HepG2 (cell line): ENCODE results near the gene RFPL4AL1. TPM values are rescaled to one million over a fixed set of nuclear protein-coding genes. Genes with fewer than 3 reads are reported as not detected.

Source experiments
- ATAC-seq: fragments of 200-7000 bp; cut with Tn5 transposase; 3 replicates; pipeline ENCODE4 v1.9.1; 2020; ENCODE audit warnings: mild to moderate bottlenecking, moderate library complexity
- BruUV-seq: library from RNA; stranded (reverse); fragments of 400-500 nt; replicated peaks from 2 replicates; lab custom pipeline; 2021; lab: Mats Ljungman, UMichigan
- CTCF ChIA-PET: fragments of 300-600 bp; formaldehyde crosslinking; extraction: SDS; loops from one replicate; lab custom pipeline; 2021; ENCODE audit warnings: low total read pairs, inconsistent platforms, low intra/inter-chr PET ratio; lab: Yijun Ruan, JAX
- POLR2A ChIA-PET: fragments of 350-600 bp; sonication (Branson Sonifier 250); formaldehyde crosslinking; loops from one replicate; lab custom pipeline; 2020; ENCODE audit warnings: antibody characterized with exemption, inconsistent platforms; lab: Yijun Ruan, JAX
- DNase-seq: peaks from one replicate; pipeline ENCODE4 v3.0.0-alpha.2; 2015; ENCODE audit warnings: low spot score
- FAIRE-seq: peaks from 3 replicates; lab custom pipeline; 2011; peaks lifted over from hg19 to GRCh38; lab: Jason Lieb, UNC
- H2AFZ ChIP-seq: one replicate; pipeline ENCODE4 v1.6.1; 2011; ENCODE audit warnings: low read length, inconsistent platforms
- H3K27ac ChIP-seq: fragments of 300-600 bp; 3 replicates; pipeline ENCODE4 v1.8.0; 2011; ENCODE audit warnings: mixed run types, mild to moderate bottlenecking, mixed read lengths, low read length, inconsistent platforms; ENCODE audit not compliant: insufficient read depth; ENCODE audit errors: extremely low read length
- H3K27me3 ChIP-seq, 2 experiments: fragments of 200-600 bp in 1 of 2; 2 replicates in 1 of 2; 3 replicates in 1 of 2; pipeline versions ENCODE4 v1.6.0 to v1.8.0; 2011; ENCODE audit warnings: low read length in 2 of 2, mild to moderate bottlenecking in 2 of 2, moderate library complexity in 2 of 2, inconsistent platforms in 1 of 2; ENCODE audit not compliant: insufficient read depth in 2 of 2, control insufficient read depth in 1 of 2
- H3K36me3 ChIP-seq, 2 experiments: fragments of 200-600 bp in 1 of 2; replicated peaks in 1 of 2; 2 replicates in 1 of 2; 3 replicates in 1 of 2; pipeline versions ENCODE4 v1.5.1 to v1.8.0; 2011; ENCODE audit warnings: low read length in 2 of 2, inconsistent platforms in 1 of 2; ENCODE audit not compliant: insufficient read depth in 2 of 2, control insufficient read depth in 1 of 2
- H3K4me1 ChIP-seq: 2 replicates; pipeline ENCODE4 v1.5.1; 2012; ENCODE audit warnings: low read length, inconsistent platforms; ENCODE audit not compliant: insufficient read depth
- H3K4me2 ChIP-seq: 2 replicates; pipeline ENCODE4 v1.6.0; 2011; ENCODE audit warnings: low read depth, low read length, inconsistent platforms
- H3K4me3 ChIP-seq, 3 experiments: fragments of 200-600 bp in 1 of 3; sonication (generic), shearing (Covaris generic) in 1 of 3; replicated peaks in 1 of 3; 2 replicates each; pipeline ENCODE4 v1.5.1; 2011 to 2016; ENCODE audit warnings: low read length in 3 of 3, inconsistent platforms in 2 of 3, low read depth in 2 of 3, mild to moderate bottlenecking in 2 of 3, control low read depth in 1 of 3, mixed read lengths in 1 of 3; ENCODE audit not compliant: insufficient read depth in 1 of 3
- H3K79me2 ChIP-seq: one replicate; pipeline ENCODE4 v1.6.1; 2011; ENCODE audit warnings: low read length, inconsistent platforms; ENCODE audit not compliant: insufficient read depth
- H3K9ac ChIP-seq: 2 replicates; pipeline ENCODE4 v1.6.0; 2011; ENCODE audit warnings: mild to moderate bottlenecking, low read depth, low read length, inconsistent platforms; ENCODE audit not compliant: insufficient read depth
- H3K9me3 ChIP-seq: 2 replicates; pipeline ENCODE4 v1.5.1; 2012; ENCODE audit warnings: mild to moderate bottlenecking, low read length
- H4K20me1 ChIP-seq: 2 replicates; pipeline ENCODE4 v1.6.0; 2011; ENCODE audit warnings: inconsistent platforms, mild to moderate bottlenecking, low read length, moderate library complexity; ENCODE audit not compliant: insufficient read depth
- FOXM1 ChIP-seq: sonication (generic); formaldehyde crosslinking; IDR thresholded peaks from 2 replicates; pipeline ENCODE4 v1.5.0; 2020; ENCODE audit warnings: missing genetic modification reagents
- FOXP1 ChIP-seq, 2 experiments: fragments of 450-650 bp in 1 of 2; IDR thresholded peaks; 2 replicates each; pipeline ENCODE4 v1.6.1; 2017 to 2018; ENCODE audit warnings: antibody characterized with exemption in 1 of 2
- NFIB ChIP-seq: sonication (generic); formaldehyde crosslinking; IDR thresholded peaks from 2 replicates; pipeline ENCODE4 v1.9.0; 2021; ENCODE audit warnings: missing genetic modification reagents, mild to moderate bottlenecking, borderline replicate concordance
- SOX6 ChIP-seq, 2 experiments: fragments of 450-650 bp in 1 of 2; sonication (generic) in 1 of 2; formaldehyde crosslinking in 1 of 2; IDR thresholded peaks; 2 replicates each; pipeline versions ENCODE4 v1.4.0 to v1.6.1; 2017 to 2020; ENCODE audit warnings: antibody characterized with exemption in 1 of 2, mild to moderate bottlenecking in 1 of 2, missing genetic modification reagents in 1 of 2
- ZNF501 ChIP-seq: sonication (generic); formaldehyde crosslinking; IDR thresholded peaks from 2 replicates; pipeline ENCODE4 v1.5.1; 2020; ENCODE audit warnings: mild to moderate bottlenecking, moderate library complexity, missing genetic modification reagents
- ZNF672 ChIP-seq: sonication (generic); formaldehyde crosslinking; IDR thresholded peaks from 2 replicates; pipeline ENCODE4 v1.8.1; 2022; ENCODE audit warnings: missing genetic modification reagents
- WGBS: methylation state at CpG from one replicate; pipeline ENCODE4 v1.1.6; 2017; ENCODE audit warnings: low lambda C conversion rate; 5-methylcytosine and 5-hydroxymethylcytosine counted together
- in situ Hi-C: cut with HindIII; loops from 2 replicates; pipeline ENCODE4 v1.10.0; 2017; ENCODE audit warnings: low pct_unique_long_range_greater_than_20kb; ENCODE audit not compliant: extremely low pct_ligation_motif_present
- intact Hi-C: fragments of 100-400 bp; cut with micrococcal nuclease; formaldehyde crosslinking; loops from one replicate; pipeline ENCODE4 v1.10.0; 2022; ENCODE audit not compliant: unreplicated experiment
- polyA plus RNA-seq, 8 experiments: library from polyadenylated mRNA; depleted of rRNA in 3 of 8; stranded (reverse) in 7 of 8; unstranded in 1 of 8; fragments of >200 nt; fragmentation: Illumina TruSeq in 4 of 8; extraction: Trizol in 4 of 8; gene quantifications; 2 replicates each; pipeline versions ENCODE4 v1.2.1 to v1.2.3, GENCODE V29; 2011 to 2016; ENCODE audit warnings: low read depth in 4 of 8, missing spikeins in 1 of 8, mixed read lengths in 1 of 8; ENCODE audit not compliant: insufficient read depth in 1 of 8
- total RNA-seq, 5 experiments: library from RNA; depleted of rRNA; stranded (reverse); fragments of >200 nt; fragmentation: Illumina TruSeq; extraction: Trizol; gene quantifications; 2 replicates each; pipeline ENCODE4 v1.2.3, GENCODE V29; 2016; ENCODE audit warnings: low read depth in 1 of 5
- TF ChIP-seq, protein P1 (sequence below): sonication (generic); formaldehyde crosslinking; IDR thresholded peaks from 2 replicates; pipeline ENCODE4 v1.5.1; 2020; ENCODE audit warnings: mild to moderate bottlenecking, missing genetic modification reagents, borderline replicate concordance
- TF ChIP-seq, protein P2 (sequence below): sonication (generic); formaldehyde crosslinking; conservative IDR thresholded peaks from 2 replicates; pipeline ENCODE4 v1.8.0; 2022; ENCODE audit warnings: missing genetic modification reagents
- TF ChIP-seq, protein P3 (sequence below): sonication (generic); formaldehyde crosslinking; IDR thresholded peaks from 2 replicates; pipeline ENCODE4 v1.4.0; 2020; ENCODE audit warnings: missing genetic modification reagents
- TF ChIP-seq, protein P4 (sequence below): sonication (generic); formaldehyde crosslinking; IDR thresholded peaks from 2 replicates; pipeline ENCODE4 v1.8.0; 2022; ENCODE audit warnings: mild to moderate bottlenecking, missing genetic modification reagents
- TF ChIP-seq, protein P5 (sequence below): sonication (generic); formaldehyde crosslinking; IDR thresholded peaks from 2 replicates; pipeline ENCODE4 v1.5.1; 2020; ENCODE audit warnings: missing genetic modification reagents, mild to moderate bottlenecking, borderline replicate concordance

RFPL4AL1 gene
- total and polyA plus RNA-seq, 2 of the 13 experiments (the other 11 are each of a cell fraction or from before 2014, with no cell fraction given) = not detected

DNA sequence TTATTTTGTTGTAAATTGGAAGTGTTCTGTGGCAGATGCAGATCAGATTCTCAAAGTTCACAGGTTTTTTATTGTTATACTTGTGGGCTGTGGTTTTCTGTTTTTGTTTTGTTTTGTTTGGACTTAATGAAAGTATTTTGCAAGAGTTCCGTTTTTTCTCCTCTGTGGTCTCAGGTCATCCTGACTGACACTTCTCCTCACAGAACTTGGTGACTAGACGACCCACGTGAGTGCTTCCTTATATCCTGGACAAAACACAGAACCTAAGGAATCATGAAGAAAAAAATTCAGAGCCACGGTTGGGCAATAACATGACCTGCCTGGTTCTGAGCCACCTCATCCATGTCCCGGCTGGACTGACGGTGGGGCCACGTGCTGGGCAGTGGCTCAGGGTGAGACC, 2.5 kb upstream of the RFPL4AL1 start:
- Histone ChIP-seq H3K4me2 (no peak overlapping the region), H3K27me3 (peaks cover 0 to 16% of the 10 kb centered on the region in 2 experiments; a peak in 1 of 5 replicates), H3K9ac (no peak overlapping the region), H3K36me3 (no peaks in the 10 kb centered on the region), H3K79me2 (no peaks in the 10 kb centered on the region), H4K20me1 (no peaks in the 10 kb centered on the region), H3K9me3 (no peaks in the 10 kb centered on the region), H3K4me1 (no peaks in the 10 kb centered on the region), H2AFZ (no peak overlapping the region), H3K4me3 (no peak overlapping the region), H3K27ac (no peak overlapping the region)
- no TSS peak for BruUV-seq
- 23% methylated on average over 7 of the region's 7 CpGs for WGBS
- FAIRE-seq (no peak), ATAC-seq (no peak), DNase-seq (no peak)
- intact Hi-C loops (no loop called here), in situ Hi-C loops (no loop called here)
- ChIA-PET CTCF (no interaction called here), POLR2A (no interaction called here)
- TF ChIP-seq SOX6 (IDR thresholded peaks at IDR 0.05) = no peak
- TF ChIP-seq SOX6 (CRISPR knock-in tag; IDR thresholded peaks at IDR 0.05) = no peak
- TF ChIP-seq ZNF501 (CRISPR knock-in tag) = no peak
- TF ChIP-seq, protein P1, sequence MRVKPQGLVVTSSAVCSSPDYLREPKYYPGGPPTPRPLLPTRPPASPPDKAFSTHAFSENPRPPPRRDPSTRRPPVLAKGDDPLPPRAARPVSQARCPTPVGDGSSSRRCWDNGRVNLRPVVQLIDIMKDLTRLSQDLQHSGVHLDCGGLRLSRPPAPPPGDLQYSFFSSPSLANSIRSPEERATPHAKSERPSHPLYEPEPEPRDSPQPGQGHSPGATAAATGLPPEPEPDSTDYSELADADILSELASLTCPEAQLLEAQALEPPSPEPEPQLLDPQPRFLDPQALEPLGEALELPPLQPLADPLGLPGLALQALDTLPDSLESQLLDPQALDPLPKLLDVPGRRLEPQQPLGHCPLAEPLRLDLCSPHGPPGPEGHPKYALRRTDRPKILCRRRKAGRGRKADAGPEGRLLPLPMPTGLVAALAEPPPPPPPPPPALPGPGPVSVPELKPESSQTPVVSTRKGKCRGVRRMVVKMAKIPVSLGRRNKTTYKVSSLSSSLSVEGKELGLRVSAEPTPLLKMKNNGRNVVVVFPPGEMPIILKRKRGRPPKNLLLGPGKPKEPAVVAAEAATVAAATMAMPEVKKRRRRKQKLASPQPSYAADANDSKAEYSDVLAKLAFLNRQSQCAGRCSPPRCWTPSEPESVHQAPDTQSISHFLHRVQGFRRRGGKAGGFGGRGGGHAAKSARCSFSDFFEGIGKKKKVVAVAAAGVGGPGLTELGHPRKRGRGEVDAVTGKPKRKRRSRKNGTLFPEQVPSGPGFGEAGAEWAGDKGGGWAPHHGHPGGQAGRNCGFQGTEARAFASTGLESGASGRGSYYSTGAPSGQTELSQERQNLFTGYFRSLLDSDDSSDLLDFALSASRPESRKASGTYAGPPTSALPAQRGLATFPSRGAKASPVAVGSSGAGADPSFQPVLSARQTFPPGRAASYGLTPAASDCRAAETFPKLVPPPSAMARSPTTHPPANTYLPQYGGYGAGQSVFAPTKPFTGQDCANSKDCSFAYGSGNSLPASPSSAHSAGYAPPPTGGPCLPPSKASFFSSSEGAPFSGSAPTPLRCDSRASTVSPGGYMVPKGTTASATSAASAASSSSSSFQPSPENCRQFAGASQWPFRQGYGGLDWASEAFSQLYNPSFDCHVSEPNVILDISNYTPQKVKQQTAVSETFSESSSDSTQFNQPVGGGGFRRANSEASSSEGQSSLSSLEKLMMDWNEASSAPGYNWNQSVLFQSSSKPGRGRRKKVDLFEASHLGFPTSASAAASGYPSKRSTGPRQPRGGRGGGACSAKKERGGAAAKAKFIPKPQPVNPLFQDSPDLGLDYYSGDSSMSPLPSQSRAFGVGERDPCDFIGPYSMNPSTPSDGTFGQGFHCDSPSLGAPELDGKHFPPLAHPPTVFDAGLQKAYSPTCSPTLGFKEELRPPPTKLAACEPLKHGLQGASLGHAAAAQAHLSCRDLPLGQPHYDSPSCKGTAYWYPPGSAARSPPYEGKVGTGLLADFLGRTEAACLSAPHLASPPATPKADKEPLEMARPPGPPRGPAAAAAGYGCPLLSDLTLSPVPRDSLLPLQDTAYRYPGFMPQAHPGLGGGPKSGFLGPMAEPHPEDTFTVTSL (CRISPR knock-in tag) = no peak
- TF ChIP-seq, protein P2, sequence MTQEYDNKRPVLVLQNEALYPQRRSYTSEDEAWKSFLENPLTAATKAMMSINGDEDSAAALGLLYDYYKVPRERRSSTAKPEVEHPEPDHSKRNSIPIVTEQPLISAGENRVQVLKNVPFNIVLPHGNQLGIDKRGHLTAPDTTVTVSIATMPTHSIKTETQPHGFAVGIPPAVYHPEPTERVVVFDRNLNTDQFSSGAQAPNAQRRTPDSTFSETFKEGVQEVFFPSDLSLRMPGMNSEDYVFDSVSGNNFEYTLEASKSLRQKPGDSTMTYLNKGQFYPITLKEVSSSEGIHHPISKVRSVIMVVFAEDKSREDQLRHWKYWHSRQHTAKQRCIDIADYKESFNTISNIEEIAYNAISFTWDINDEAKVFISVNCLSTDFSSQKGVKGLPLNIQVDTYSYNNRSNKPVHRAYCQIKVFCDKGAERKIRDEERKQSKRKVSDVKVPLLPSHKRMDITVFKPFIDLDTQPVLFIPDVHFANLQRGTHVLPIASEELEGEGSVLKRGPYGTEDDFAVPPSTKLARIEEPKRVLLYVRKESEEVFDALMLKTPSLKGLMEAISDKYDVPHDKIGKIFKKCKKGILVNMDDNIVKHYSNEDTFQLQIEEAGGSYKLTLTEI (CRISPR knock-in tag) = no peak
- no peak for TF ChIP-seq FOXP1 (IDR thresholded peaks at IDR 0.05)
- TF ChIP-seq FOXP1 (CRISPR knock-in tag; IDR thresholded peaks at IDR 0.05) = no peak
- no peak for TF ChIP-seq NFIB (CRISPR knock-in tag)
- TF ChIP-seq, protein P3, sequence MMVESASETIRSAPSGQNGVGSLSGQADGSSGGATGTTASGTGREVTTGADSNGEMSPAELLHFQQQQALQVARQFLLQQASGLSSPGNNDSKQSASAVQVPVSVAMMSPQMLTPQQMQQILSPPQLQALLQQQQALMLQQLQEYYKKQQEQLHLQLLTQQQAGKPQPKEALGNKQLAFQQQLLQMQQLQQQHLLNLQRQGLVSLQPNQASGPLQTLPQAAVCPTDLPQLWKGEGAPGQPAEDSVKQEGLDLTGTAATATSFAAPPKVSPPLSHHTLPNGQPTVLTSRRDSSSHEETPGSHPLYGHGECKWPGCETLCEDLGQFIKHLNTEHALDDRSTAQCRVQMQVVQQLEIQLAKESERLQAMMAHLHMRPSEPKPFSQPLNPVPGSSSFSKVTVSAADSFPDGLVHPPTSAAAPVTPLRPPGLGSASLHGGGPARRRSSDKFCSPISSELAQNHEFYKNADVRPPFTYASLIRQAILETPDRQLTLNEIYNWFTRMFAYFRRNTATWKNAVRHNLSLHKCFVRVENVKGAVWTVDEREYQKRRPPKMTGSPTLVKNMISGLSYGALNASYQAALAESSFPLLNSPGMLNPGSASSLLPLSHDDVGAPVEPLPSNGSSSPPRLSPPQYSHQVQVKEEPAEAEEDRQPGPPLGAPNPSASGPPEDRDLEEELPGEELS = no peak
- no peak for TF ChIP-seq FOXM1 (CRISPR knock-in tag)
- TF ChIP-seq, protein P4, sequence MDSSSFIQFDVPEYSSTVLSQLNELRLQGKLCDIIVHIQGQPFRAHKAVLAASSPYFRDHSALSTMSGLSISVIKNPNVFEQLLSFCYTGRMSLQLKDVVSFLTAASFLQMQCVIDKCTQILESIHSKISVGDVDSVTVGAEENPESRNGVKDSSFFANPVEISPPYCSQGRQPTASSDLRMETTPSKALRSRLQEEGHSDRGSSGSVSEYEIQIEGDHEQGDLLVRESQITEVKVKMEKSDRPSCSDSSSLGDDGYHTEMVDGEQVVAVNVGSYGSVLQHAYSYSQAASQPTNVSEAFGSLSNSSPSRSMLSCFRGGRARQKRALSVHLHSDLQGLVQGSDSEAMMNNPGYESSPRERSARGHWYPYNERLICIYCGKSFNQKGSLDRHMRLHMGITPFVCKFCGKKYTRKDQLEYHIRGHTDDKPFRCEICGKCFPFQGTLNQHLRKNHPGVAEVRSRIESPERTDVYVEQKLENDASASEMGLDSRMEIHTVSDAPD (CRISPR knock-in tag) = no peak
- TF ChIP-seq, protein P5, sequence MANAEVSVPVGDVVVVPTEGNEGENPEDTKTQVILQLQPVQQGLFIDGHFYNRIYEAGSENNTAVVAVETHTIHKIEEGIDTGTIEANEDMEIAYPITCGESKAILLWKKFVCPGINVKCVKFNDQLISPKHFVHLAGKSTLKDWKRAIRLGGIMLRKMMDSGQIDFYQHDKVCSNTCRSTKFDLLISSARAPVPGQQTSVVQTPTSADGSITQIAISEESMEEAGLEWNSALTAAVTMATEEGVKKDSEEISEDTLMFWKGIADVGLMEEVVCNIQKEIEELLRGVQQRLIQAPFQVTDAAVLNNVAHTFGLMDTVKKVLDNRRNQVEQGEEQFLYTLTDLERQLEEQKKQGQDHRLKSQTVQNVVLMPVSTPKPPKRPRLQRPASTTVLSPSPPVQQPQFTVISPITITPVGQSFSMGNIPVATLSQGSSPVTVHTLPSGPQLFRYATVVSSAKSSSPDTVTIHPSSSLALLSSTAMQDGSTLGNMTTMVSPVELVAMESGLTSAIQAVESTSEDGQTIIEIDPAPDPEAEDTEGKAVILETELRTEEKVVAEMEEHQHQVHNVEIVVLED (CRISPR knock-in tag) = no peak
- TF ChIP-seq ZNF672 (CRISPR knock-in tag) = no peak
